Stimulated activated CD4-positive, alpha-beta T cell treated with anti-CD3 and anti-CD28 coated beads, Interleukin-1b, Interleukin-23, amount 100 ng/mL, for 4 hours (primary cell): Measurements from ENCODE around the gene RNF112.
"Not testable (repeated sequence)": the region's sequence is repeated elsewhere in the genome, so short reads cannot be mapped to it uniquely, and the experiment has no call there.

Experiments
- DNase-seq, 2 donors: peaks; one replicate each; pipeline ENCODE4 v3.0.0-alpha.2; 2020; ENCODE audit warnings: low read depth in 2 of 2

Gene RNF112

GRCh38 chr17:19447085-19447583 lies 36.1 kb downstream of the RNF112 start:
- peak; percentile 23 to 76 for DNase-seq

GRCh38 chr17:19448341-19449268 lies 37.6 kb downstream of the RNF112 start:
- no peak for DNase-seq

GRCh38 chr17:19449656-19450055 lies 38.6 kb downstream of the RNF112 start:
- no peak for DNase-seq

- no peak for DNase-seq
Measured at GRCh38 chr17:19453296-19453695, 42.3 kb downstream of the RNF112 start.

GRCh38 chr17:19454074-19454473 lies 43.0 kb downstream of the RNF112 start:
- no peak for DNase-seq

GRCh38 chr17:19456016-19456927 lies 45.2 kb downstream of the RNF112 start:
- DNase-seq = no peak

GRCh38 chr17:19457046-19457445 lies 46.0 kb downstream of the RNF112 start:
- DNase-seq = no peak

GRCh38 chr17:19457830-19458271 lies 46.8 kb downstream of the RNF112 start:
- DNase-seq = no peak

- DNase-seq = not testable (repeated sequence)
Measured at GRCh38 chr17:19458481-19458880, 47.4 kb downstream of the RNF112 start.

GRCh38 chr17:19459018-19459655 lies 48.1 kb downstream of the RNF112 start:
- not testable (repeated sequence) for DNase-seq

- no peak for DNase-seq
Measured at GRCh38 chr17:19460700-19461099, 49.7 kb downstream of the RNF112 start.

- no peak for DNase-seq
Measured at GRCh38 chr17:19461116-19461515, 50.1 kb downstream of the RNF112 start.

- no peak for DNase-seq
Measured at GRCh38 chr17:19461681-19462080, 50.6 kb downstream of the RNF112 start.

GRCh38 chr17:19462456-19463035 lies 51.5 kb downstream of the RNF112 start:
- not testable (repeated sequence) for DNase-seq

- no peak for DNase-seq
Measured at GRCh38 chr17:19464031-19465026, 53.3 kb downstream of the RNF112 start.
